Measurements from ENCODE around the gene S100PBP.

DNA sequence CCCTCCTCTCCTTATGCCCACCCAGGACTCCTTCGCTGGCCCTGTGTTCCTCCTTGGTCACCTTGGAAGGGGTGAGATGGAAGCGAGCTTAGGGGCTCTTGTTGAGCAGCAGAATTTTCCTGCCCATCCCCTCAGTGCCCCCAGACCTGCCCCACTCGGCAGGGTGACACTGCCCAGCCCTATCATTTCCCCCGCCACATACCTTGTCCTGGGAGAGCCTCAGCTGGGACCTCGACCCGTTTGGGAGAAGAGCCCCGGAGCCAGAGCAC is 54.7 kb downstream of the S100PBP start:
- TF ChIP-seq SUZ12 (IDR thresholded peaks at IDR 0.05; ENCODE audit: unreplicated experiment) (no peak), NFYB (IDR thresholded peaks at IDR 0.05; ENCODE audit: insufficient read depth, low read depth, low read length) (no peak), POLR2AphosphoS5 (IDR thresholded peaks at IDR 0.05; ENCODE audit: low read length) (no peak), POLR2A (IDR thresholded peaks at IDR 0.05; ENCODE audit: low read depth, low read length) (no peak), SIN3A (IDR thresholded peaks at IDR 0.05; ENCODE audit: low read depth, low read length) (no peak), CBX5 (IDR thresholded peaks at IDR 0.05; ENCODE audit: low read depth) (no peak)
- TF ChIP-seq, protein P1, sequence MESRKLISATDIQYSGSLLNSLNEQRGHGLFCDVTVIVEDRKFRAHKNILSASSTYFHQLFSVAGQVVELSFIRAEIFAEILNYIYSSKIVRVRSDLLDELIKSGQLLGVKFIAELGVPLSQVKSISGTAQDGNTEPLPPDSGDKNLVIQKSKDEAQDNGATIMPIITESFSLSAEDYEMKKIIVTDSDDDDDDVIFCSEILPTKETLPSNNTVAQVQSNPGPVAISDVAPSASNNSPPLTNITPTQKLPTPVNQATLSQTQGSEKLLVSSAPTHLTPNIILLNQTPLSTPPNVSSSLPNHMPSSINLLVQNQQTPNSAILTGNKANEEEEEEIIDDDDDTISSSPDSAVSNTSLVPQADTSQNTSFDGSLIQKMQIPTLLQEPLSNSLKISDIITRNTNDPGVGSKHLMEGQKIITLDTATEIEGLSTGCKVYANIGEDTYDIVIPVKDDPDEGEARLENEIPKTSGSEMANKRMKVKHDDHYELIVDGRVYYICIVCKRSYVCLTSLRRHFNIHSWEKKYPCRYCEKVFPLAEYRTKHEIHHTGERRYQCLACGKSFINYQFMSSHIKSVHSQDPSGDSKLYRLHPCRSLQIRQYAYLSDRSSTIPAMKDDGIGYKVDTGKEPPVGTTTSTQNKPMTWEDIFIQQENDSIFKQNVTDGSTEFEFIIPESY (IDR thresholded peaks at IDR 0.05): no peak
- TF ChIP-seq, protein P2, sequence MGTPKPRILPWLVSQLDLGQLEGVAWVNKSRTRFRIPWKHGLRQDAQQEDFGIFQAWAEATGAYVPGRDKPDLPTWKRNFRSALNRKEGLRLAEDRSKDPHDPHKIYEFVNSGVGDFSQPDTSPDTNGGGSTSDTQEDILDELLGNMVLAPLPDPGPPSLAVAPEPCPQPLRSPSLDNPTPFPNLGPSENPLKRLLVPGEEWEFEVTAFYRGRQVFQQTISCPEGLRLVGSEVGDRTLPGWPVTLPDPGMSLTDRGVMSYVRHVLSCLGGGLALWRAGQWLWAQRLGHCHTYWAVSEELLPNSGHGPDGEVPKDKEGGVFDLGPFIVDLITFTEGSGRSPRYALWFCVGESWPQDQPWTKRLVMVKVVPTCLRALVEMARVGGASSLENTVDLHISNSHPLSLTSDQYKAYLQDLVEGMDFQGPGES (IDR thresholded peaks at IDR 0.05): no peak
- TF ChIP-seq, protein P3, sequence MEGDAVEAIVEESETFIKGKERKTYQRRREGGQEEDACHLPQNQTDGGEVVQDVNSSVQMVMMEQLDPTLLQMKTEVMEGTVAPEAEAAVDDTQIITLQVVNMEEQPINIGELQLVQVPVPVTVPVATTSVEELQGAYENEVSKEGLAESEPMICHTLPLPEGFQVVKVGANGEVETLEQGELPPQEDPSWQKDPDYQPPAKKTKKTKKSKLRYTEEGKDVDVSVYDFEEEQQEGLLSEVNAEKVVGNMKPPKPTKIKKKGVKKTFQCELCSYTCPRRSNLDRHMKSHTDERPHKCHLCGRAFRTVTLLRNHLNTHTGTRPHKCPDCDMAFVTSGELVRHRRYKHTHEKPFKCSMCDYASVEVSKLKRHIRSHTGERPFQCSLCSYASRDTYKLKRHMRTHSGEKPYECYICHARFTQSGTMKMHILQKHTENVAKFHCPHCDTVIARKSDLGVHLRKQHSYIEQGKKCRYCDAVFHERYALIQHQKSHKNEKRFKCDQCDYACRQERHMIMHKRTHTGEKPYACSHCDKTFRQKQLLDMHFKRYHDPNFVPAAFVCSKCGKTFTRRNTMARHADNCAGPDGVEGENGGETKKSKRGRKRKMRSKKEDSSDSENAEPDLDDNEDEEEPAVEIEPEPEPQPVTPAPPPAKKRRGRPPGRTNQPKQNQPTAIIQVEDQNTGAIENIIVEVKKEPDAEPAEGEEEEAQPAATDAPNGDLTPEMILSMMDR (IDR thresholded peaks at IDR 0.05 in 2 of 3, conservative IDR thresholded peaks at IDR 0.05 in 1 of 3; ENCODE audit: control insufficient read depth in 2 of 3, extremely low read depth in 1 of 3, insufficient read depth in 1 of 3, low read depth in 3 of 3, low read length in 3 of 3): no peak
- TF ChIP-seq, protein P4, sequence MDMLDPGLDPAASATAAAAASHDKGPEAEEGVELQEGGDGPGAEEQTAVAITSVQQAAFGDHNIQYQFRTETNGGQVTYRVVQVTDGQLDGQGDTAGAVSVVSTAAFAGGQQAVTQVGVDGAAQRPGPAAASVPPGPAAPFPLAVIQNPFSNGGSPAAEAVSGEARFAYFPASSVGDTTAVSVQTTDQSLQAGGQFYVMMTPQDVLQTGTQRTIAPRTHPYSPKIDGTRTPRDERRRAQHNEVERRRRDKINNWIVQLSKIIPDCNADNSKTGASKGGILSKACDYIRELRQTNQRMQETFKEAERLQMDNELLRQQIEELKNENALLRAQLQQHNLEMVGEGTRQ (IDR thresholded peaks at IDR 0.05; ENCODE audit: borderline replicate concordance, low read depth, low read length): no peak

Data from GM12878 (cell line).